ENCODE results near the gene CMC2.

- TF ChIP-seq POLR2AphosphoS5 (IDR thresholded peaks at IDR 0.05) (no peak), CTCF (IDR thresholded peaks at IDR 0.05) (no peak)
These were observed 33.4 kb upstream of the CMC2 start for GRCh38 chr16:81040131-81040530.

Measured in breast epithelium (tissue), 3 donors.